Uterus (tissue), 4 donors: ENCODE data around the gene DMBX1. TPM values are rescaled to one million over a fixed set of nuclear protein-coding genes. Genes with fewer than 3 reads are reported as not detected.

Experiments
- DNase-seq, 2 donors: peaks; one replicate each; pipeline ENCODE4 v3.0.0-alpha.2; 2019 to 2020
- H3K27ac ChIP-seq, 2 donors: fragments of 200-600 bp; sonication (generic); 1 replicate in 1 of 2; 2 replicates in 1 of 2; pipeline ENCODE4 v1.5.1; 2016 to 2018
- H3K27me3 ChIP-seq, 2 donors: fragments of 200-600 bp; sonication (generic); one replicate each; pipeline ENCODE4 v1.5.1; 2018 to 2019; ENCODE audit warnings: control low read depth in 1 of 2
- H3K36me3 ChIP-seq, 2 donors: fragments of 200-600 bp; sonication (generic); one replicate each; pipeline ENCODE4 v1.5.1; 2019; ENCODE audit warnings: control low read depth in 1 of 2
- H3K4me1 ChIP-seq, 2 donors: fragments of 200-600 bp; sonication (generic); one replicate each; pipeline ENCODE4 v1.5.1; 2018 to 2019; ENCODE audit warnings: control low read depth in 1 of 2
- H3K4me3 ChIP-seq, 2 donors: fragments of 200-600 bp; sonication (generic); 1 replicate in 1 of 2; 2 replicates in 1 of 2; pipeline ENCODE4 v1.5.1; 2018 to 2019; ENCODE audit warnings: mild to moderate bottlenecking in 1 of 2
- H3K9me3 ChIP-seq, 2 donors: fragments of 200-600 bp; sonication (generic); one replicate each; pipeline ENCODE4 v1.5.1; 2019; ENCODE audit warnings: control low read depth in 1 of 2
- POLR2A ChIP-seq, 2 donors: fragments of 450-650 bp; IDR thresholded peaks; one replicate each; pipeline ENCODE4 v1.6.1; 2016; ENCODE audit warnings: antibody characterized with exemption in 2 of 2, mild to moderate bottlenecking in 1 of 2, moderate library complexity in 1 of 2
- intact Hi-C: fragments of 100-400 bp; cut with DNase I; formaldehyde crosslinking; loops from one replicate; pipeline ENCODE4 v1.15.1; 2023; ENCODE audit warnings: low total_unique reads
- total RNA-seq, 4 donors: library from RNA; depleted of rRNA in 3 of 4; stranded (reverse); fragments of >200 nt in 3 of 4; gene quantifications; one replicate each; pipeline versions ENCODE4 v1.1.0 to v1.2.4, GENCODE V29; 2014 to 2023
- TF ChIP-seq, protein P1 (sequence below), 4 experiments: fragments of 200-600 bp in 2 of 4; fragments of 450-650 bp in 2 of 4; sonication (generic) in 2 of 4; IDR thresholded peaks; one replicate each; pipeline ENCODE4 v1.5.1; 2016 to 2019; ENCODE audit warnings: antibody characterized with exemption in 4 of 4, mild to moderate bottlenecking in 2 of 4, moderate library complexity in 1 of 4
- donor health status: DM: yes; HTN: yes; CAD: no.

Gene DMBX1
- total RNA-seq, 4 donors from 2014 or later, result 0.07 TPM; not detected in 3

DNA sequence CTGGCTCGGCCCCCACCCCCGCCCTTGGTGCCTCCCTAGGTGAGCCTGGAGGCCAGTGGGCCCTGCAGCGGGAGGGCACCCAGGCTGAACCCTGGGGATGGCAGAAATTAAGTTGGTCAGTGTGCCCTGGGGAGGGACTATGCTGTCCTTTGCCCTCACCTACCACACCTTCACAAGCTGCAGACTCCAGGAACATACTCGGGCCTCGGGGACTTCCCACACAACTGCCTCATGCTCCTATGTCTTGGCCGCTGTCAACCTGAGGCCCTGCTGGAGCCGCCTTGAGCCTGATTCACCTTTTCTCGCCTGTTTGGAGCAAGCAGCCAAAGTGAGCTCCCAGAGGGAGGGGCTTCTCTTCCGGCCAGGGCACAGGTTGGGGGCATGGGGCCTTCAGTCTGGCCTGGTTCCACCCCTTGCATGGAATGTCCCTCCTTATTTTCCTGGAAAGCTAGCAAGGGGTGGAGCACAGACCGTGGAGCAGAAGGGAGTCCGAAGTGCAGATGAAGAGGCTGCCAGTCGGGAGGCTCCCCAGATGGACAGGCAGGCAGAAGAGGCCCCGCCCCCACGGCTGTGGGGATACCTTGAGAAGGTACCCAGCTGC lies 37.2 kb downstream of the DMBX1 start:
- intact Hi-C loops, result no loop called here
- H3K27me3 ChIP-seq, result no peaks in the 10 kb centered on the region

DNA sequence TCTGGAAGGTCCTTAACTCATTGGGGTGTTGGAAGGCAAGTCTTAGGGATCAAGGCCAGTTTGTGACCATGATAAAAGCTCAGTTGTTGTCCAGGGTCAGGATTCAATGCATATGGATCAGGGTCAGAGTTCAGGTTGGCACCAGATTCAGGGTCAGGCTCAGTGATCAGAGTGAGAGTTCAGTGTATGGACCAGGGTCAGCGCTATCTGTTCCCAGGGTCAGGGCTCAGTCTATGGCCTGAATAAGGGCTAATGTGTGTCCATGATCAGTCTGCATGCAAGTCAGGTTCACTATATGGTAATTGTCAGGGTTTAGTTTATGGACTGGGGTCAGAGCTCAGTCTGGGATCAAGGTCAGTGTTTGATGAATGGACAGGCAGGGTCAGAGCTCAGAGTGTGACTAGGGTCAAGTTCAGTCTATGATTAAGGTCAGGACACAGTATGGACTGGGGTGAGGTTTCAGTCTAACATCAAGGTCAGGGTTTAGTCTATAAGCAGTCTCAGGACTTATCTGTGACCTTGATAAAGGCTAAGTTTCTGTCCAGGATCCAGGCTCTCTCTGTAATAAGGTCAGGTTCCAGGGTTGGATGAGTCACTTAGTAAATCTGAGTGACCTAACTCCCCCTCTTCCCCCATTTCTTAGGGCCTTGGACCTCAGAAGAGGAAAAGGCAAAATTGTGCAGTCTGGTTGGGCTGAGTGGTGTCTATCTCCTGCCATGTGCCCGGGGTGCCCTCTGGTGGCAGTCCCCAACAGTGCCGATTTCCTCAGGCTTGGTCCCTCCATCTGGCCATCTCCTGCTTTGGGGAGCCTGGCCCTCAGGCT lies 38.0 kb downstream of the DMBX1 start:
- H3K36me3 ChIP-seq, result no peaks in the 10 kb centered on the region
- TF ChIP-seq, protein P1, sequence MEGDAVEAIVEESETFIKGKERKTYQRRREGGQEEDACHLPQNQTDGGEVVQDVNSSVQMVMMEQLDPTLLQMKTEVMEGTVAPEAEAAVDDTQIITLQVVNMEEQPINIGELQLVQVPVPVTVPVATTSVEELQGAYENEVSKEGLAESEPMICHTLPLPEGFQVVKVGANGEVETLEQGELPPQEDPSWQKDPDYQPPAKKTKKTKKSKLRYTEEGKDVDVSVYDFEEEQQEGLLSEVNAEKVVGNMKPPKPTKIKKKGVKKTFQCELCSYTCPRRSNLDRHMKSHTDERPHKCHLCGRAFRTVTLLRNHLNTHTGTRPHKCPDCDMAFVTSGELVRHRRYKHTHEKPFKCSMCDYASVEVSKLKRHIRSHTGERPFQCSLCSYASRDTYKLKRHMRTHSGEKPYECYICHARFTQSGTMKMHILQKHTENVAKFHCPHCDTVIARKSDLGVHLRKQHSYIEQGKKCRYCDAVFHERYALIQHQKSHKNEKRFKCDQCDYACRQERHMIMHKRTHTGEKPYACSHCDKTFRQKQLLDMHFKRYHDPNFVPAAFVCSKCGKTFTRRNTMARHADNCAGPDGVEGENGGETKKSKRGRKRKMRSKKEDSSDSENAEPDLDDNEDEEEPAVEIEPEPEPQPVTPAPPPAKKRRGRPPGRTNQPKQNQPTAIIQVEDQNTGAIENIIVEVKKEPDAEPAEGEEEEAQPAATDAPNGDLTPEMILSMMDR (IDR thresholded peaks at IDR 0.05), result peak; percentile 63 to 83 (median 76)
- TF ChIP-seq POLR2A (IDR thresholded peaks at IDR 0.05), result no peak
- intact Hi-C loops, result no loop called here
- DNase-seq, result peak; percentile 58 to 74
- H3K4me1 ChIP-seq, result no peaks in the 10 kb centered on the region
- no peaks in the 10 kb centered on the region for H3K9me3 ChIP-seq
- H3K27me3 ChIP-seq, result no peaks in the 10 kb centered on the region
- no peak overlapping the region for H3K27ac ChIP-seq
- H3K4me3 ChIP-seq, result no peak overlapping the region

More for the DNA sequence above, 37.2 kb downstream of the DMBX1 start:
- no peak for DNase-seq
- H3K27ac ChIP-seq, result no peak overlapping the region
- no peak overlapping the region for H3K4me3 ChIP-seq
- H3K9me3 ChIP-seq, result no peaks in the 10 kb centered on the region
- TF ChIP-seq, protein P1 (IDR thresholded peaks at IDR 0.05), result no peak
- no peak for TF ChIP-seq POLR2A (IDR thresholded peaks at IDR 0.05)
- H3K36me3 ChIP-seq, result no peaks in the 10 kb centered on the region
- H3K4me1 ChIP-seq, result no peaks in the 10 kb centered on the region

DNA sequence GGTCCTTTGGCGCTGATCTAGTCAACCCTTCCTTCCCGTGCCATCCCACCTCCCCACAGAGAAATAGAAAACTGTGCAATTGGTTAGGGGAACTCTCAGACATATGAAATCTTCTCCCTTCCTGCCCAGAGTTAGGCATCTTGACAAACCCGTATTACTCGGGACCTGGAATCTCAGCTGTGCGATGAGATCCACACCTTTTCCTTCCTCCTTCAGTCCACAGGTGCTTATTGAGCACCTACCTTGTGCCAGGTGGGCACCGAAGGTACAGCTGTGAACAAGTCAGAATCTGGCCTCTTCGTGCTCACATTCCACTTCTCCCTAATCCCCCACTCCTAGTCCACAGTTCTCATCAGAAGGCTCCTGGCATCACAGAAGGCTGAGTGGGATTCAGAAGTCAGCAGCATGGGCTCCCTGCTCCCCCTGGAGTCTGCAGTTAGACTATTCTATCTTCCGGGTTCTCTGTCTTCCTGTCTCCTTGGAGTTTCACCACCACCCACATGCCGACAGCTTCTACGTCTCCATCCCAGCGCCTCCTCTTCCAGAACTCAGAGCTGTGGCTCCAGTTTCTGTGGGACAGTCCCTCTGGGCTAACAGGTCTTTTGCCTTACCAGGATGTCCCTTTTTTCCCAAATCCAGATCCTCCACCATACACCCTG lies 38.8 kb downstream of the DMBX1 start:
- Histone ChIP-seq H3K9me3 (no peaks in the 10 kb centered on the region), H3K27ac (no peak overlapping the region), H3K4me3 (no peak overlapping the region), H3K4me1 (no peaks in the 10 kb centered on the region), H3K36me3 (no peaks in the 10 kb centered on the region), H3K27me3 (no peaks in the 10 kb centered on the region)
- DNase-seq, result no peak
- intact Hi-C loops, result no loop called here
- TF ChIP-seq, protein P1 (IDR thresholded peaks at IDR 0.05), result no peak
- TF ChIP-seq POLR2A (IDR thresholded peaks at IDR 0.05), result no peak

DNA sequence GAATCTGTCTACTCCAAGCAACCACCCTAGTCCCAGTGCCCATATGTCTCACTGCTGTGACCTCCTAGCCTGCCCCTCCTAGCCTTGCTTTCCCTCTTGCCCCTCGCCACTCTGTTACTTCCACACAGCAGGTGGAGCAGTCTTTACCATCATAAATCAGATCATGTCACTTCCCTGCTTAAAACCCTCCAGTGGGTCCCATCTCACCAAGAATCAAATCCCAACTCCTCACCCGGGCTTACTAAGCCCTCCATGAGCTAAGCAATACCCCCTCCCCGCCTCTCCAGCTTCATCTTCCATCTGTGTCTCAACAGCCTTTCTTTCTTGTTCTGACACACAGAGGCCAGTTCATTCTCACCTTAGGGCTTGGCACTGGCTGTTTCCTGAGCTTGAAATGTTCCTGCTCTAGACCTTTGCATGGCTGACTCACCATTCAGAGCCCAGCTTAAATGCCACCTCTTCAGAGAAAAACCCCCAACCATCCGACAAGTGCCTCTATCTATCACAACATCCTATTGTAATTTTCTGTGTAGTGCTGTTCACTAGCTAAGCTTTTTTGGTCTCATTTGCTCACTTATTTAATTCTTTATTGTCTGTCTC lies 39.5 kb downstream of the DMBX1 start:
- DNase-seq, result no peak
- H3K4me1 ChIP-seq, result no peaks in the 10 kb centered on the region
- no peaks in the 10 kb centered on the region for H3K36me3 ChIP-seq
- no peak for TF ChIP-seq POLR2A (IDR thresholded peaks at IDR 0.05)
- TF ChIP-seq, protein P1 (IDR thresholded peaks at IDR 0.05), result no peak
- no peak overlapping the region for H3K27ac ChIP-seq
- no peaks in the 10 kb centered on the region for H3K27me3 ChIP-seq
- H3K9me3 ChIP-seq, result no peaks in the 10 kb centered on the region
- intact Hi-C loops, result no loop called here
- H3K4me3 ChIP-seq, result no peak overlapping the region
